Bronchial epithelial cell (primary cell): Measurements from ENCODE around the gene SLC17A9. TPM values are rescaled to one million over a fixed set of nuclear protein-coding genes. Genes with fewer than 3 reads are reported as not detected.

Source experiments
- DNase-seq: peaks from one replicate; pipeline ENCODE4 v3.0.0-alpha.2; 2010; ENCODE audit warnings: low read depth
- FAIRE-seq: peaks from 2 replicates; lab custom pipeline; 2011; peaks lifted over from hg19 to GRCh38; lab: Jason Lieb, UNC
- H3K27me3 ChIP-seq: 2 replicates; pipeline ENCODE4 v1.5.1; 2011; ENCODE audit warnings: low read length; ENCODE audit not compliant: control insufficient read depth, insufficient read depth
- H3K36me3 ChIP-seq: 2 replicates; pipeline ENCODE4 v1.5.1; 2011; ENCODE audit warnings: low read length; ENCODE audit not compliant: control insufficient read depth, insufficient read depth
- H3K4me3 ChIP-seq: 2 replicates; pipeline ENCODE4 v1.5.1; 2011; ENCODE audit warnings: mild to moderate bottlenecking, low read depth, low read length, control low read depth
- total RNA-seq: library from RNA; depleted of rRNA; stranded (reverse); fragments of >200 nt; gene quantifications from 2 replicates; pipeline ENCODE4 v1.2.1, GENCODE V29; 2014
- TF ChIP-seq, protein P1 (sequence below): IDR thresholded peaks from 2 replicates; pipeline ENCODE4 v1.5.1; 2011; ENCODE audit warnings: mild to moderate bottlenecking, moderate library complexity, low read length, control low read depth, inconsistent platforms; ENCODE audit not compliant: insufficient read depth, severe bottlenecking

The SLC17A9 gene
- total RNA-seq, 1 donor from 2014 or later: 0.53 TPM

DNA sequence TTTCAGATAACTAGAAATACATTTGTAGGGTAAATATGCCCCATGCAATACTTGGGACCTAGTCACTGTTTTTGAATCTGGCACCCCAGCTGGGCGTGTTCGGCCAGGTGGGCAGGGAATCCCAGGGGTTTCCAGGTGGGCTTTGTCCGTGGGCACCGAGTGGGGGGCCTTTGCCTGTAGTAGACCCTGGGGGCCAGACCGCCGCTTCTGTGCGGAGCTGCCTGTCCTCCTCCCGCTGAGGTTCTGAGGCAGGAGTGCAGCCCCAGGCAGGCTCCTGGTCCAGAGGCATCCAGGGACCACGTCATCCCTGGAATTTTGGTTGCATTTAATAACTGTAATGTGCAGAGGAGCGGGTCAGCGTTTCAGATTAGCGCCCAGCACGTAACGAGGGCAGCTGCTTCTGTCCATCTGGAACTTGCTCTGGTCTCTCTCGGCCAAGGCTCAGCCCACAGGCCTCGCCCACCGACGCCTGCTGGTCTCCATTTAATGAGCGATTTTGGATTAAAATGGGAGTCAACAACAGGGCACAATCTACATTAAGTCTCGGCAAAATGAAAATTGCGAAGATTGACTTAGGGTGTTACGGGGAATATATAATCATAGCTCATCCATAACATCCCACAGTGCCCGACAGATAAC is 41.5 kb downstream of the SLC17A9 start:
- no peak overlapping the region for H3K4me3 ChIP-seq
- TF ChIP-seq, protein P1, sequence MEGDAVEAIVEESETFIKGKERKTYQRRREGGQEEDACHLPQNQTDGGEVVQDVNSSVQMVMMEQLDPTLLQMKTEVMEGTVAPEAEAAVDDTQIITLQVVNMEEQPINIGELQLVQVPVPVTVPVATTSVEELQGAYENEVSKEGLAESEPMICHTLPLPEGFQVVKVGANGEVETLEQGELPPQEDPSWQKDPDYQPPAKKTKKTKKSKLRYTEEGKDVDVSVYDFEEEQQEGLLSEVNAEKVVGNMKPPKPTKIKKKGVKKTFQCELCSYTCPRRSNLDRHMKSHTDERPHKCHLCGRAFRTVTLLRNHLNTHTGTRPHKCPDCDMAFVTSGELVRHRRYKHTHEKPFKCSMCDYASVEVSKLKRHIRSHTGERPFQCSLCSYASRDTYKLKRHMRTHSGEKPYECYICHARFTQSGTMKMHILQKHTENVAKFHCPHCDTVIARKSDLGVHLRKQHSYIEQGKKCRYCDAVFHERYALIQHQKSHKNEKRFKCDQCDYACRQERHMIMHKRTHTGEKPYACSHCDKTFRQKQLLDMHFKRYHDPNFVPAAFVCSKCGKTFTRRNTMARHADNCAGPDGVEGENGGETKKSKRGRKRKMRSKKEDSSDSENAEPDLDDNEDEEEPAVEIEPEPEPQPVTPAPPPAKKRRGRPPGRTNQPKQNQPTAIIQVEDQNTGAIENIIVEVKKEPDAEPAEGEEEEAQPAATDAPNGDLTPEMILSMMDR: no peak
- FAIRE-seq: no peak
- H3K36me3 ChIP-seq: no peaks in the 10 kb centered on the region
- peaks cover 13% of the 10 kb centered on the region for H3K27me3 ChIP-seq
- no peak for DNase-seq

DNA sequence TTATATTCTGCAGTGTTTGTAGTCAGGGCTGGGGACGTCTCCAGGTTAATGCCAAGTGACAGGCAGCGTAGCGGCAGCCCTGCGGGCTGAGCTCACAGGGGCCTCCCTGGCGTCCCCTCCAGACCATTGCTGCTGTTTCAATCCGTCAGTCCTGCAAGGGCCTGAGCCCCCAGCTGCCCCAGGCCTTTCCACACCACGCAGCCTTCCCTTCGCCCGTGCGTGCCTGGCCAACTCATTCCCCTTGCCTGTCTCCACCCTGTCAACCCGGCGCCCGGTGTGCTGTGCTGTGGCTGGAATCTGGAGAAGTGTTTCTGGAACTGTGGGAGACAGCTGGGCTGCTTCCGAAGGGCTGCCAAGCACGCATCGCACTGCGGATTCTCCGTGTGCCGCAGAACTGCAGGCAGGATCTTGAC is 42.4 kb downstream of the SLC17A9 start:
- FAIRE-seq (no peak), DNase-seq (no peak)
- TF ChIP-seq, protein P1: no peak
- Histone ChIP-seq H3K4me3 (no peak overlapping the region), H3K27me3 (peaks cover 13% of the 10 kb centered on the region), H3K36me3 (no peaks in the 10 kb centered on the region)

DNA sequence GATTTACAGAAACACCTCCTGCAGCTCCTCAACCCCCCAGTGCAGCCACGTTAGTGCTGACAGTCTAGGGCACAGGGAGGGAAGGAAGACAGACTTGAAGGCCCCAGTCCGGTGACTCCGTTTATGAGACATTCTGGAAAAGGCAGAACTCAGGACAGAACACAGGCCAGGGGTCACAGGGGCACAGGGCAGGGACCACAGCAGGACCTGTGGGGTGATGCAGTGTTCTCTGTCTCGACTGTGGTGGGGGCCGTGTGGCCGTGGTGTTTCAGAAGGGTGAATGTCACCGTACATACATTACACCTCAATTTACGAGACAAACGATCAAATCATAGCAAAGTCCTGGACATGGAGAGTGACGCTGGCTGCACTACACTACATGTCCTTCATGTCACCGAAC is 43.0 kb downstream of the SLC17A9 start:
- DNase-seq (no peak), FAIRE-seq (no peak)
- Histone ChIP-seq H3K4me3 (no peak overlapping the region), H3K36me3 (no peaks in the 10 kb centered on the region), H3K27me3 (peaks cover 15% of the 10 kb centered on the region)
- TF ChIP-seq, protein P1: no peak

DNA sequence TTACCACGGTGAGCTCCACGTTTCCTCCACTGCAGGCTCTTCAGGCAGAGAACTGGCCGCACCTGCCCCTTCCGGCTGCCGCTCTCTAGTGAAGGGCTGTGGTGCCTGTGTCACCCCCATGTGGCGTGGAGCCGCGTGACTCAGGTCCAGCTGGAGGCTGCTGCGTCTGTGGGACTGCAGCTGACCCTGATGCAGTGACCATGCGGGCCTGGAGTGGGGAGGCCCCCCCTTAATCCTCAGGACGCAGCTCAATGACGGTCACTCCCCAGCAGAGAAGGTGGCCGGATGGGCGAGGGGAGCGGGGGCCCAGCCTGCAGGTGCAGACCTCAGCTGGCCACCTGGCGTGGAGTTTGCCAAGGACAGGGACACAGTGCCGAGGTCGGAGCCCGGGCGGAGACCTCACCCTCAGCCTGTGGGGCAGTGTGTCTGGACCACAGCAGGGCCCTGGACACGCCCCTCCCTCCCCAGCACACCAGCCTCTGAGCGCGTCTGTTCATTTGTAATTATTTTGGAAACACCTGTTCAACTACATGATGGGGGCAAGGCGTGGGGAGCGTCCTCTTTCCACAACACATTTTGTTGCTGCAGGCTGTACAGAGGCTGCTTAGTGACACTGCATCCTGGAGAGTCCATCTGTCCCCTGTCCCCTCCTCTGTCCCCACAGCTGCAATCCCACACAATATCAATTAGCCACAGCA is 43.5 kb downstream of the SLC17A9 start:
- Histone ChIP-seq H3K27me3 (peaks cover 15% of the 10 kb centered on the region), H3K4me3 (no peak overlapping the region), H3K36me3 (no peaks in the 10 kb centered on the region)
- TF ChIP-seq, protein P1: no peak
- no peak for FAIRE-seq
- DNase-seq: no peak

DNA sequence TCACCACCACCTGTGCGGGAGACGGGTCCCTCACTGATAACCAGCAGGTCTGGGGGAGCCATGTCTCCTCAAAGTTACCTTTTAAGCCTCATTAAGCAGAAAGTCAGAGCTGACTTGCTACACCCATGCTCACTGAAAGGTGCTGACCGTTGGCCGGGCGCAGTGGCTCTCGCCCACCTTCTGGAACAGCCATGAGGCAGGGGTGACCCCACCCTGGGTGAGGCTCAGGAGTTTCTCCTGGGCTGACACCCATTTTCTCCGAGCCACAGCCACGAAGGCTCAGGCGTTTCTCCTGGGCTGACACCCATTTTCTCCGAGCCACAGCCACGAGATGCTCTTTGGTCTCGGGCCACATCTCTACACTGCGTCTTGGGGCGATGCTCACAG is 44.1 kb downstream of the SLC17A9 start:
- DNase-seq: no peak
- TF ChIP-seq, protein P1: no peak
- Histone ChIP-seq H3K27me3 (peaks cover 18% of the 10 kb centered on the region), H3K36me3 (no peaks in the 10 kb centered on the region), H3K4me3 (no peak overlapping the region)
- no peak for FAIRE-seq
